HG02623 (cell line): ENCODE measurements around the gene ANKRD2.
"Not testable (repeated sequence)": the region's sequence is repeated elsewhere in the genome, so short reads cannot be mapped to it uniquely, and the experiment has no call there.

ENCODE experiments used
- ATAC-seq: cut with Tn5 transposase; IDR thresholded peaks from one replicate; pipeline ENCODE4 v1.9.1; 2021; ENCODE audit warnings: moderate library complexity; ENCODE audit not compliant: unreplicated experiment

The ANKRD2 gene

DNA sequence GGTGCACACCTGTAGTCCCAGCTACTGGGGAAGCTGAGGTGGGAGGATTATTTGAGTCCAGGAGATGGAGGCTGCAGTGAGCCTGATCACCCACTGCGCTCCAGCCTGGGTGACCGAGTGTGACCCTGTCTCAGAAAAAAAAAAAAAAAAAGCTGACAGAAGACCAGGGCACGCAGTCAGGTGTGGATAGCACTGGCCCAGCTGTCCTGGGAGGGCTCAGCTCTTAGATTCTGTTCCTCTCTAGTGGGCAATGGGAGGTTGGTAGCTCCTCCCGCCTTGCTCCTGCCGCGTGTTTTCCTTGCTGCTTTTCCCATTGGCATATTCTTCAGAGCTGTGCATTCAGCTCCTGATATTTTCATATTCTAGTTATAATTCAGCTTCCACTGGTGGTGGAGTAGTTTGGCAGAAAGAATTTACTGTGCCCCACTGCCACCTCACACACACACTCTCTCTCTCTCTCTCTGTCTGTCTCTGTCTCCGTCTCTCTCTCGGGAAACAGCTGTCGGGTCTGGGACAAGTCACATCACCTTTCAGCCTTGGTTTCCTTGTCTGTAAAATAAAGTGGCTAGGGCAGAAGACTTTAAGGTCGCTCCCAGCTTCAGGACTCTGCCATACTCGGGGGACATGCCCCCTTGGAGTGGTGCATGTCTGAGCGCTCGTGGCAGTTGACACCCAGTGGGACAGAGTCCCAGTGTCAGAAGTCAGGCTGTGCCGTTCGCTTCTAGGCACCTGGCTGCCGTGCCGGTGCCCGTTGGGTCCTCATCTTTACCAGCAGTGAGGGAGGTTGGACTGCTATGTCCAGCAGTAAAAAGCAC lies 25.9 kb upstream of the ANKRD2 start:
- ATAC-seq = no peak

DNA sequence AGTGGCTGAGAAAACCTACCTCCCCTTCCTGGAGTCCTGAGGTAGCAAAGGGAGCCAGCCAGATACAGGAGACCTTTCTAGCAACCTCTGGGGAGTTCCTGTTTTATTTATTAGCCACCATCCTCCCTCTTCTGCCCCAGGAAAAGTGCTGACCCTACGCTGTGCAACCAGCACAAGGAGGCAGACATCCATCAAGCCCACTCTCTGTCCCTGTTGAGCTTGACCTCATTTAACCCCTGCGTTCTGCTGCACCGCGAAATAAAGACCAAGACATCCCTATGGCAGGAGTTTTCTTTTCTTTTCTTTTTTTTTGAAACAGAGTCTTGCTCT lies 25.3 kb upstream of the ANKRD2 start:
- no peak for ATAC-seq

DNA sequence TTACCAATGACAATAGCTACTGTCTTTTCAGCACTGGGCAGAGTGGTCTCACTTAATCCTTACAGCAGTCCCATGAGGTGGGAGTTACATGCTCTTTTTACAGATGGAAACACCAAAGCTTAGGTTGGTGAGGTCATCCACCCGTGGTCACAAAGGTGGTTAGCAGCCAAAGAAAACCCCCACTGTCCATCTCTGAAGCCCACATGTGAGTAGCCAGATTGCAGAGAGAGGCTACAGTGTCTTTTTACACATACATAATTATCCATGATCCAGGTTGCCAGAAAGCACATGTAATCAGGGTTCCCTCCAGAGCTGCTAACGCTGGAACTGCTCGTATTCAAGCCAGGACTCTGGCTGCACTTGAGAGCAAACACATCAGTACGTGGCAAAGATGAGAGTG lies 24.6 kb upstream of the ANKRD2 start:
- no peak for ATAC-seq

DNA sequence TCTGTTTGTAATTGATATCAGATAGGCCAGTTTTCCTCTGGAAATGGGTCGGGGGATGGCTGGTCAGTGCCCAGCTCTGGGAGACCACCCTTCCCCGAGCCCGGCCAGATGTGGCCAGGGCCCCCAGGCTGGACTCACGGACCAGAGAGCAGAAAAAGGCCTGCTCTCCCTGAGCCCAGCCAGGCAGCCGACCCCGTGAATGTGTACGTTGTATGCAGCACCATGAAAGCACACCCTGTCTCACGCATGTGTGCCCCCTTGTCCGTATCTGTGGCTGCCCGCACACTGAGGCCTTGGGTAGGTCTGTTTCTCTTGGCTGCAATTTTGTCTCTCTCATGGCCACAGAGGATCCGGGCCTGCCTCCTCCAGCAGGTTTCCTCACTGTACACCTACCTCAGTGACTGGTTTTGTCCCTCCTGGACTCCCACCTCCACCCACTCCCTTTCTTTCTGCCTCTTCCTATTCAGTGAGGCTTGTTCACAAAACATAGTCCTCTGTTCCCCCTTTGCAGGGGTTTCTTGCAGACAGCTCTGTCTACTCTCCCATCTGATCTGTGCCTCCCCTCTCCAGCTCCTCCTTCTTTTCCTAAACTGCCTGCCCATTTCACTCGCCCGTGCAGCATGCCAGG lies 23.6 kb upstream of the ANKRD2 start:
- no peak for ATAC-seq

DNA sequence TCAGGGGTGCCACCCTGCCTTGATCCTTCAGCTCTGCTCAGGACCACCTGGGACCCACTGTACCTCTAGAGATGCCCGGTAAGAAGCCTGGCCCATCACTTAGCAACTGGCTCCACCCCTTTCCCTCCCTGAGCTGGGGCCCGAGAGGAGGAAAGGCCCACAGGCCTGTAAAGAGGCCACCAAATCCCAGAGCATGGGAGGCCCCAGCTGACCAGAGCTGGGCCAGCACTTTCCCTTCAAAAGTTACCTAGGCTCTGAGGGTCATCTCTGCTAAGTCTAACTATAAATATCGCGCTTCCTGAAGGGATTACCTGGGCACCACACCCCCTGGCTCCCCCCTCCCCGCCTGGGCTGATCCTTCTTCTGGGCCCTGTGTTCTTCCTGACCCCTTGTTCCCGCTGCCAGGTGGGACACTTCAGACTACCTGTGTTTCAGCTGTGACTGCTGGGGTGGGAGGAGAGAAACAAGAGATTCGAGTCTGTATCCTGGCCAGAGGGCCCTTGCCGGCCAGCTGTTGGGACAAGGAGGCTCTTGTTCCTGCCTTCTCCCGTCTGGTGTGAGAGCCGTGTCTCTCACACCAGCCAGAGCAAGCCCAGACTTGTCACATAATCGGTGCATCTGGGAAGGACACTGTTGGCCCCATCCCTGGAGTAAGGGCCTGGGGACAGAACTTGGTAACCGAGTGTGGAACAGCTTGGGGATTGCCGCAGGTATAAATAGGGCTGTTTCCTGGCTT lies 22.8 kb upstream of the ANKRD2 start:
- ATAC-seq = no peak

DNA sequence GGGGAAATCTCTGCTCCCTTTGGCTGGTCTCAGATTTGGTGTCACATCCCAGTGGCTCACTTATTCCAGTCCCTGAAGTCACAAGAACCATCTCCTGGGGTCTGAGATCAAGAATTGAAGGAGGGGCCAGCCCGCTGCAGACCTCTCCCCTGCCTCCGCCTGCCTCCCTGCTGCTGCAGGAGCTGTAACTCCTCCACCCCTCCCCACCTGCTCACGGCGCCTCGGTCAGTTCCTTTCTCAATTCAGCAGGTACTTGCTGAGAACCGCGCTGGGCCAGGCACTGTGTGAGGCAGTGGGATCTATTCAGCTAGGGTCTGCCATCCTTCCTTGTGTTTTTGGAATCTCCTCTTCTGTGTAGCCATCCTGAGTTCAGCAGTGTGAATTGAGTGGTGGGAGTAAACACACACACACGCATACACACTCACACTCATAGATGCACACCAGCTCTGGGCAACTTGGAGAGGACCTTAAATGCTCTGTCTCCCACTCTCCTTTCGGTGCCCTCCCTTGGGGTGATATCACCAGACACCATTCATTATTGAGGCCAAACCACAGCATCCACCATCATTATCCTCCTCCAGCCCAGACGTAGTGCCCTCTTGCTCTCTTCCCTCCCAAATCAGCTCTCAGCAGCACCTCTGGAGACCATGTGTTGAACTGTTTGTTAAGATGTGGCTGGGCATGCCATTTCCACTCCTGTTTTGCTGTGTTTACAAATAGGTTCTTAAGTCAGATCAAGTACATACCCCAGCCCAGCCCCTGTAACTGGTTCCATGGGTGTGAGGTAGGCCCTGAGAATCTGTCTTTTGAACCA lies 22.0 kb upstream of the ANKRD2 start:
- no peak for ATAC-seq

DNA sequence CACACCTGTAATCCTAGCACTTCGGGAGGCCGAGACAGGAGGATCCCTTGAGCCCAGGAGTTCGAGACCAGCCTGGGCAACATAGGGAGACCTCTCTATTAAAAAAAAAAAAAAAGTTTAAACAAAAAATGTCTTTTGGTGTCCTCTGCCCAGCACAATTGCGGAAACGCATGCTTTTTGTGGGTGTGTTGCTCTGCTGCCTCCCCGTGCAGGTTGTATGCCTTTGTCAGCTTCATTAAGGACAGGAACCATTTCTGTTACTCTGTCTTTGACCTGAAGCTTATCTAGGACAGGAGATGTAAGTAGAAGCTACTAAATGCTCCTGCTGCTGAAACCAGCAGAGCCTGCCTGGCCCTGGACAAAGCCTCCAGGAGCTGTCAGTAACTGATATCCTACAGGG lies 21.3 kb upstream of the ANKRD2 start:
- no peak for ATAC-seq

DNA sequence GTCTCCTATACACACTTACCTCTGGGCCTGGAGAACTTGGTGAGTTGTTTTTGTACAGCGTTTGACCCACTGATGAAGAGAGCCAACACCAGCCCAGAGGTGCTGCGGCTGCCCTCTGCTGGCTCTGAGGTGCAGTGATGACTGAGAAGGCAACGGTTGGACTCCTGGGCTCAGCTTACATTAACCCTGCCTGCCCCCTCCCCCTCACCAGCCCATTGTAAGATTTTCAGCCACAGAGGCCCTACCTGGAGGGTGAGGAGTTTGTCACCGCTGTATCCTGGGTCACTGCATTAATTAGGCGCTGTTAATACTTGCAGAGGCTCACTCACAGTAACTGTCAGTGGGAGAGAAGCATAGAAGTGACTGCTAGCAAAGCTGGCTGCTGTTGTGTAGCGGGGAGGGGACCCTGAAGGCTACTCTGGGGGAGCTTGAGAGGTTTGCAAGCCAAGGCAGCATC lies 19.0 kb upstream of the ANKRD2 start:
- peak; percentile 47 for ATAC-seq

DNA sequence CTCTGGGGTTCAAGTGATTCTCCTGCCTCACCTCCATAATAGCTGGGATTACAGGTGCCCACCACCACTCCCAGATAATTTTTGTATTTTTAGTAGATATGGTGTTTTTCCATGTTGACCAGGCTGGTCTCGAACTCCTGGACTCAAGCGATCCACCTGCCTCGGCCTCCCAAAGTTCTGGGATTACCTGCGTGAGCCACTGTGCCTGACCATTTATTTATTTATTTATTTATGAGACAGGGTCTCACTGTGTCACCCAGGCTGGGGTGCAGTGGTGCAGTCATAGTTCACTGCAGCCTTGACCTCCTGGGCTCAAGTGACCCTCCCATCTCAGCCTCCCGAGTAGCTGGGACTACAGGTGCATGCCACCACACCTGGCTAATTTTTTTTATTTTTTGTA lies 18.2 kb upstream of the ANKRD2 start:
- ATAC-seq = not testable (repeated sequence)

DNA sequence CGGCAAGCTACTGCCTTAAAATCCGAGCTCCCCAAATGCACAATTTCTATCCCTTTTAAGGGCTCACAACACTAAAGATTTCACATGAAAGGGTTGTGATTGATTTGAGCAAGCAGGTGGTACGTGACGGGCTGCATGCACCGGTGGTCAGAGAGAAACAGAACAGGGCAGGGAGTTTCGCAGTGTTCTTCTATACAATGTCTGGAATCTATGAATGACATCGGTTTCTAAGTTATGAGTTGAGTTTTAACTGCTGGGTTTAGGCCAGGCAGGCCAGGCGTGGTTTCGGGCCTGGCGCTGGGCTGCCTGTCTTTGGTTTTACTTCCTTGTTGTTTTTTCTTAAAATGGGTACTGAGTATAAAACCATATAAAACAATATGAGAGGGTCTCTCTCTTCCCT lies 17.0 kb upstream of the ANKRD2 start:
- ATAC-seq = not testable (repeated sequence)

DNA sequence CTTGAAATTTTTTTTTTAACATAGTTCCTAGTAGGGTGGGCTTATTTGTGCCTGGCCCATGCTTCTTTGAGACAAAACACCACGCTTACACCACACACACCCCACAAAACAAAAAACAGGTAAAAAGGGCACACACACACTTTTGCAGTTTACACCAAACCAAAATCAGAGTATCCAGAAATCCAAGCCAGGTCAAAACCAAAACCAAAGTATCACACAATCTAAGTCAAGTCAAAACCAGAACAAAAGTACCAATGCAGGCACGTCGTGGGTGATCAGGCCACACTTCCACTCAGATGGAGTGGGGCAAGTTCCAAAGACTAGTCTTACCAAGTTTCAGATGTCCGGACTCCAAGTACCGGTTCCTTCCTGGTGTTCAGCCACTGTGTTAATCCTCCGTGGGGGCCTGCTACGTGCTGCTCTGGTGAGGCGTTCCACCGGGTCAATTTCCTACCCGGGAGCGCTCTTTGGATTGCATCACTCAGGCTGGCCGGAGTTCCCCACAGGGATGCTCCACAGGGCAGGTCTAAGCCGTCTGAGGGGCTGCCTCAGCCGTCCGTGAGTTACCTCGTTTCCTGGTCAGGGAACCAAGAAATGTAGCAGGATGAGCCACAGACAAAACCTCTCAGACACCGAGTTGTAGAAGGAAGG lies 11.7 kb upstream of the ANKRD2 start:
- not testable (repeated sequence) for ATAC-seq

DNA sequence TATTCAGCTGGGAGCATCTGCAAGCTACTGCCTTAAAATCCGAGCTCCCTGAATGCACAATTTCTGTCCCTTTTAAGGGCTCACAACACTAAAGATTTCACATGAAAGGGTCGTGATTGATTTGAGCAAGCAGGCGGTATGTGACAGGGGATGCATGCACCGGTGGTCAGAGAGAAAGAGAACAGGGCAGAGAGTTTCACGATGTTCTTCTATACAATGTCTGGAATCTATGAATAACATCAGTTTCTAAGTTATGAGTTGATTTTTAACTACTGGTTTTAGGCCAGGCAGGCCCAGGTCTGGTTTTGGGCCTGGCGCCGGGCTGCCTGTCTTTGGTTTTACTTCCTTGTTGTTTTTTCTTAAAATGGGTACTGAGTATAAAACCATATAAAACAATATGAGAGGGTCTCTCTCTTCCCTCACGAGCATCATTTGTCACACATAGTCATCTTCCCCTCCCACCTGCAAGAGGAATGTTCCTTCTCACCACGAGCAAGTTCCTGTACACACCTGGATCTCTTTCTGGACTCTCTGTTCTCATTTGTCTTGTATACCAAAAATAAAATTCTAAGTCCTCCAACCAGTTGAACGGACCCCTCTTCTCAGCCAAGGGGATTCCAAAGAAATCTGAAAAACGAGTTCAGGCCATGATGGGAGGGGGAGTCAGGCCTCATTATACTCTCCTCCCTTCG lies 11.0 kb upstream of the ANKRD2 start:
- ATAC-seq = not testable (repeated sequence)

DNA sequence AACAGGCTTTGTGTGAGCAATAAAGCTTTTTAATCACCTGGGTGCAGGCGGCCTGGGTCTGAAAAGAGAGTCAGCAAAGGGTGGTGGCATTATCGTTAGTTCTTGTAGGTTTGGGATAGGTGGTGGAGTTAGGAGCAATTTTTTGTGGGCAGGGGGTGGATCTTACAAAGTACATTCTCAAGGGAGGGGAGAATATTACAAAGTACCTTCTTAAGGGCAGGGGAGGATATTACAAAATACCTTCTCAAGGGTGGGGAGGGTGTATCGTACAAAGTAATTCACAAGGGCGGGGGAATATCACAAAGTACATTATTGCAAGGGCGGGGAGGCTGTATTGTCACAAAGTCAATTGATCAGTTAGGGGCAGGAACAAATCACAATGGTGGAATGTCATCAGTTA lies 10.2 kb upstream of the ANKRD2 start:
- not testable (repeated sequence) for ATAC-seq

DNA sequence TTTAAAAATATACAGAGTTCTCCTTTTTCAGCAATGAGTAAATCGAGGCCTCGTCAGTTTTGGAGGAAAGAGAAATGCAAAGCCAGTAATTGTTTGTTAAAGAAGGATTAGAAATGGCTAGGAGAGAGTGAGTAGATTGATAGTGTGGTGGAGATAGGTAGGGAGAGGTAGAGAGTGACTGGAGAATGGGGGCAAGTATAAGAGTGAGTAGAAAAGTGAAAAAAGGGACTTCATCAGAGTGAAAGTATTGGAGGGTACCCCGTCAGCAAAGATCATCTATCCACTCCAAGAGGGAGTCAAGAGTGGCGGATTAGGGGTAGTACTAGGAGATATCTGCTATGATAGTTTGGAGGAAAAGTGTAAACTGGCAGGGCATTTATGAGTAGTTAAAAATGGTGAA lies 9.2 kb upstream of the ANKRD2 start:
- no peak for ATAC-seq

DNA sequence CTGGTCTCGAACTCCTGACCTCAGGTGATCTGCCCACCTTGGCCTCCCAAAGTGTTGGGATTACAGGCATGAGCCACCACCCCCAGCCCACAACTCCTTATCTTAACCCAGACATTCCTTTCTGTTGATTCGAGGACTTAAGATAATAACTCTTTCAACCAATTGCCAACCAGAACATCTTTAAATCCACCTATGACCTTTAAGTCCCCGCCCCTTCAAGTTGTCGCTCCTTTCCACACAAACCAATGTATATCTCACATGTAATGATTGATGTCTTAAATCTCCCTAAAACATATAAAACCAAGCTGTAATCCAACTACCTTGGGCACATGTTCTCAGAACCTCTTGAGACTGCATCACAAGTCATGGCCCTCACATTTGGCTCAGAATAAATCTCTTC lies 7.8 kb upstream of the ANKRD2 start:
- no peak for ATAC-seq

DNA sequence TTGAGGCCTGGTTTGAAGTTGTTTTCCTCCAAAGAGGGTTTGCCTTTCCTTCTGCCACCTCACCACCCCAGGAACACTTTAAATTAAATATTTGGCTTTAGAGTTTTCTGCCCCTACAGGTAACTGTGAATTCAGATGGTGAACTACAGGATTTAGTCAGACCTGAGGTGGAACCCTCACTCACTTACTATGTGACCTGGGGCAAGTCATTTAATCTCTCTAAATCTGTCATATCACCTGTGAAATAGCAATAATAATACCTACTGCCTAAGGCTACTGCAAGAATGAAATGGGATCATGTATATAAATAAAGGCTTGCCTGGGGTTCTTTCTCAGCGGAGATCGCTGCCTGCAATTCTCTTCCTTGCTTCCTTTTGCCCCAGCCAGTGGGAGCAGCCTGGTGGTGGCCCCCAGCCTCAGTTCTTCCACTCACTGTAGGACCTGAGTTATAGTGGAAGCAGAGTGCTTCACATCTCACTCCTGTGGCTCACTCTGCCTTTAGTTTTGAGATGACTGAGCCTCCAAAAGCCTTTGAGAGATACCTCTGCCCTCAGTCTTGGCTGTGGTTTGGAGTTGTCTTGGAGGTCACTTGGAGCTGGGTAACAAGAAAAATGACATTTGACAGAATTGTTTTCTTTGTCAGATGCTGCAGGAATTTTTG lies 6.1 kb upstream of the ANKRD2 start:
- no peak for ATAC-seq

DNA sequence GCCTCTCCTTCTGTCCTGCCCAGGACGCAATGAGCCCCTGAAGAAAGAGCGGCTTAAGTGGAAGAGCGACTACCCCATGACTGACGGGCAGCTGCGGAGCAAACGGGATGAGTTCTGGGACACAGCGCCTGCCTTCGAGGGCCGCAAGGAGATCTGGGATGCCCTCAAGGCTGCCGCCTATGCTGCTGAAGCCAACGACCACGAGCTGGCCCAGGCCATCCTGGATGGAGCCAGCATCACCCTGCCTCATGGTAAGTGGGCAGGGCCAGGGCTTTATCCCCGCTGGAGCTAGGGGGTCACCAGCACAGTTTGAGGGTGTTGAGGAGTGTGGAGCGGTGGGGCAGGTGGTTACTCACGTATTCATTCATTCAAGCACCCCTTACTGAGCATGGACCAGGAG lies 4.7 kb upstream of the ANKRD2 start:
- no peak for ATAC-seq

DNA sequence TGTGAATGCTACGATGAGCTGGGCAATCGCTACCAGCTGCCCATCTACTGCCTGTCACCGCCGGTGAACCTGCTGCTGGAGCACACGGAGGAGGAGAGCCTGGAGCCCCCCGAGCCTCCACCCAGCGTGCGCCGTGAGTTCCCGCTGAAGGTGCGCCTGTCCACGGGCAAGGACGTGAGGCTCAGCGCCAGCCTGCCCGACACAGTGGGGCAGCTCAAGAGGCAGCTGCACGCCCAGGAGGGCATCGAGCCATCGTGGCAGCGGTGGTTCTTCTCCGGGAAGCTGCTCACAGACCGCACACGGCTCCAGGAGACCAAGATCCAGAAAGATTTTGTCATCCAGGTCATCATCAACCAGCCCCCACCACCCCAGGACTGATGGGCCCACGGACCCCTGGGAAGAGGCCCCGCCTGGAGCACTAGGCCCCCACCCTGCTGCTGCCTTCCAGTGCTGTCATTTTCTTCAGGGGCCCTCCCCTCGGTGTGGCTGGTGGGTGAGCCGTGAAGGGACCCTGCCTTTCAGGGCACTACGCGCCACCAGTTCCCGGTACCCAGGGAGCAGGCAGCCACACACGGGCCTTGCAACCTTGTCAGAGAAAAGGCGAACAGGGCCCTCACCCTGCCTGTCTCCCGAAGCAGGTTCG lies 2.3 kb upstream of the ANKRD2 start:
- ATAC-seq = no peak
